ENCODE data around the gene LRRC75A. TPM values are rescaled to one million over a fixed set of nuclear protein-coding genes. Genes with fewer than 3 reads are reported as not detected.

LRRC75A gene
- 0.83 and 1.1 TPM in 2 replicates for total RNA-seq (2014; rRNA removed; shearing (Covaris generic))

GRCh38 chr17:16491703-16492612, at the start of gene LRRC75A:
TSS of gene LRRC75A (minus strand) at chr17:16492193. CDS start at chr17:16491990, 203 bp downstream.

GRCh38 chr17:16415031-16415924, 76.7 kb downstream of the LRRC75A start, which contains the start of gene TRPV2:
TSS of gene TRPV2 (plus strand) at chr17:16415571. CDS start at chr17:16417669, 2,098 bp downstream.

Small RNA genes lying within 50 kb of the gene (small RNA-seq; reads per million reads assigned to genes)
- not detected for gene SNORD49A
- not detected for gene SNORD65

Other genes starting within 250 kb of the LRRC75A start
- gene CENPV, start 138.7 kb downstream of the LRRC75A start, total RNA-seq (2014; rRNA removed; shearing (Covaris generic)) = 12.0 and 16.8 TPM in 2 replicates
- 1,627 and 1,720 TPM in 2 replicates for gene UBB, start 111.1 kb downstream of the LRRC75A start, total RNA-seq (2014; rRNA removed; shearing (Covaris generic))
- 29.7 and 34.9 TPM in 2 replicates for gene TRPV2, start 76.6 kb downstream of the LRRC75A start, total RNA-seq (2014; rRNA removed; shearing (Covaris generic))
- 10.5 and 16.2 TPM in 2 replicates for gene ZNF287, start 77.0 kb upstream of the LRRC75A start, total RNA-seq (2014; rRNA removed; shearing (Covaris generic))
- gene ZNF624, start 161.7 kb upstream of the LRRC75A start, total RNA-seq (2014; rRNA removed; shearing (Covaris generic)) = 2.2 and 3.2 TPM in 2 replicates
- 2.6 and 2.7 TPM in 2 replicates for gene CCDC144A, start 198.0 kb upstream of the LRRC75A start, total RNA-seq (2014; rRNA removed; shearing (Covaris generic))

Measured in A375 (cell line).